ENCODE results near the gene LENG1. TPM values are rescaled to one million over a fixed set of nuclear protein-coding genes. Genes with fewer than 3 reads are reported as not detected.
"Not testable (repeated sequence)": the region's sequence is repeated elsewhere in the genome, so short reads cannot be mapped to it uniquely, and the experiment has no call there.

LENG1 gene
- total RNA-seq, 4 donors from 2014 or later, result 7.4 to 12.9 (median 10.4) TPM

GRCh38 chr19:54173951-54174834, 14.7 kb upstream of the LENG1 start:
- Histone ChIP-seq H3K27ac (no peak overlapping the region), H3K36me3 (peaks cover 0 to 31% (median 0%) of the 10 kb centered on the region in 3 donors), H3K4me1 (peaks cover 0 to 5% (median 0%) of the 10 kb centered on the region in 4 donors), H3K4me3 (no peak overlapping the region), H3K27me3 (peaks cover 0 to 8% of the 10 kb centered on the region in 2 donors), H3K9me3 (no peaks in the 10 kb centered on the region)
- DNase-seq (ENCODE audit: low spot score in 2 of 2), result no peak
- TF ChIP-seq POLR2A (IDR thresholded peaks at IDR 0.05), result no peak
- WGBS, 2 donors, result 56 to 58% methylated on average over 16 to 20 of the region's 25 CpGs

- TF ChIP-seq CTCF (IDR thresholded peaks at IDR 0.05) (no peak), EP300 (IDR thresholded peaks at IDR 0.05) (no peak), POLR2A (IDR thresholded peaks at IDR 0.05) (no peak)
- Histone ChIP-seq H3K36me3 (peaks cover 0 to 23% (median 0%) of the 10 kb centered on the region in 3 donors), H3K27ac (peak overlapping the region in 1 of 4 donors; percentile 72), H3K4me1 (peaks cover 0 to 8% (median under 1%) of the 10 kb centered on the region in 4 donors), H3K4me3 (no peak overlapping the region), H3K27me3 (peaks cover 0 to 8% of the 10 kb centered on the region in 2 donors), H3K9me3 (no peaks in the 10 kb centered on the region)
- no peak for DNase-seq (ENCODE audit: low spot score in 2 of 2)
- 27 to 42% methylated on average over 15 of the region's 15 CpGs for WGBS, 2 donors
Observed at GRCh38 chr19:54173359-54173699, 13.8 kb upstream of the LENG1 start.

- Histone ChIP-seq H3K4me3 (peak within 1 kb of the TSS in 2 of 4 donors; percentile 4 to 9), H3K27ac (peak within 1 kb of the TSS in 3 of 4 donors; percentile 6 to 72 (median 69)), H3K9me3 (no peaks in the 10 kb centered on the region)
Observed at GRCh38 chr19:54172471-54173358, 13.2 kb upstream of the LENG1 start, which contains the start of gene TMC4. TMC4 (minus strand) TSS chr19:54173160; CDS start chr19:54173117, 43 bp downstream.

GRCh38 chr19:54171736-54172431, 12.4 kb upstream of the LENG1 start:
- not testable (repeated sequence) for H3K27me3 ChIP-seq; H3K9me3 ChIP-seq; H3K4me3 ChIP-seq; DNase-seq (ENCODE audit: low spot score in 2 of 2)
- 70% methylated on average over 15 to 17 of the region's 23 CpGs for WGBS, 2 donors
- Histone ChIP-seq H3K27ac (peak overlapping the region in 2 of 4 donors; percentile 6 to 72), H3K36me3 (peaks cover 0 to 17% (median 0%) of the 10 kb centered on the region in 3 donors), H3K4me1 (peaks cover 0 to 11% (median 2%) of the 10 kb centered on the region in 4 donors)

More at GRCh38 chr19:54172471-54173358, 13.2 kb upstream of the LENG1 start, which contains the start of gene TMC4:
- no peak for TF ChIP-seq EP300 (IDR thresholded peaks at IDR 0.05)
- no peak for TF ChIP-seq POLR2A (IDR thresholded peaks at IDR 0.05)
- no peak for TF ChIP-seq CTCF (IDR thresholded peaks at IDR 0.05)
- H3K27me3 ChIP-seq, result peaks cover 0 to 8% of the 10 kb centered on the region in 2 donors
- peaks cover 0 to 18% (median 0%) of the 10 kb centered on the region in 3 donors for H3K36me3 ChIP-seq
- no peak for DNase-seq (ENCODE audit: low spot score in 2 of 2)
- 19 to 20% methylated on average over 6 to 9 of the region's 13 CpGs for WGBS, 2 donors
- peaks cover 0 to 11% (median 2%) of the 10 kb centered on the region in 4 donors for H3K4me1 ChIP-seq

- Histone ChIP-seq H3K4me3 (no peak overlapping the region), H3K27ac (no peak overlapping the region), H3K4me1 (peaks cover 0 to 20% (median 2%) of the 10 kb centered on the region in 4 donors), H3K27me3 (peaks cover 0 to 8% of the 10 kb centered on the region in 2 donors), H3K36me3 (no peaks in the 10 kb centered on the region), H3K9me3 (no peaks in the 10 kb centered on the region)
- no peak for TF ChIP-seq POLR2A (IDR thresholded peaks at IDR 0.05)
- WGBS, 2 donors, result 83 to 85% methylated on average over 21 of the region's 21 CpGs
- no peak for DNase-seq (ENCODE audit: low spot score in 2 of 2)
Observed at GRCh38 chr19:54169149-54169740, 9.7 kb upstream of the LENG1 start.
